Mesendoderm (in vitro differentiated cells): Measurements from ENCODE around the gene TANC1.

Source experiments
- DNase-seq: peaks from one replicate; pipeline ENCODE4 v3.0.0; 2013
- H2AK5ac ChIP-seq: 2 replicates; pipeline ENCODE4 v1.6.1; 2013; ENCODE audit warnings: low read length, inconsistent platforms
- H2BK120ac ChIP-seq: 2 replicates; pipeline ENCODE4 v1.6.1; 2013; ENCODE audit warnings: low read depth, mild to moderate bottlenecking, low read length, moderate library complexity, mixed read lengths
- H2BK15ac ChIP-seq: replicated peaks from 2 replicates; pipeline ENCODE4 v1.6.1; 2013; ENCODE audit warnings: low read depth, mild to moderate bottlenecking, moderate library complexity
- H2BK5ac ChIP-seq: 2 replicates; pipeline ENCODE4 v1.6.1; 2013; ENCODE audit warnings: low read length, inconsistent platforms
- H3K18ac ChIP-seq: 2 replicates; pipeline ENCODE4 v1.6.1; 2013; ENCODE audit warnings: mild to moderate bottlenecking, low read length, mixed read lengths
- H3K23ac ChIP-seq: one replicate; pipeline ENCODE4 v1.6.1; 2013; ENCODE audit warnings: low read length
- H3K27ac ChIP-seq: 2 replicates; pipeline ENCODE4 v1.5.1; 2013; ENCODE audit warnings: low read depth, mild to moderate bottlenecking, inconsistent platforms, low read length, moderate library complexity
- H3K27me3 ChIP-seq: 2 replicates; pipeline ENCODE4 v1.6.1; 2013; ENCODE audit warnings: low read length, control low read depth, mild to moderate bottlenecking, inconsistent platforms; ENCODE audit not compliant: insufficient read depth, poor library complexity
- H3K36me3 ChIP-seq: 2 replicates; pipeline ENCODE4 v1.6.1; 2013; ENCODE audit warnings: low read length, inconsistent platforms; ENCODE audit not compliant: control insufficient read depth, insufficient read depth
- H3K4ac ChIP-seq: one replicate; pipeline ENCODE4 v1.6.1; 2013; ENCODE audit warnings: low read depth, mild to moderate bottlenecking, low read length, moderate library complexity
- H3K4me1 ChIP-seq: 2 replicates; pipeline ENCODE4 v1.6.1; 2013; ENCODE audit warnings: low read depth, low read length, inconsistent platforms; ENCODE audit not compliant: control insufficient read depth
- H3K4me2 ChIP-seq: 2 replicates; pipeline ENCODE4 v1.6.1; 2013; ENCODE audit warnings: low read length
- H3K4me3 ChIP-seq: 2 replicates; pipeline ENCODE4 v1.5.1; 2013; ENCODE audit warnings: mild to moderate bottlenecking, low read length
- H3K56ac ChIP-seq: one replicate; pipeline ENCODE4 v1.6.1; 2013; ENCODE audit warnings: low read length
- H3K79me1 ChIP-seq: 2 replicates; pipeline ENCODE4 v1.6.1; 2013; ENCODE audit warnings: low read length, inconsistent platforms
- H3K79me2 ChIP-seq: 2 replicates; pipeline ENCODE4 v1.6.1; 2013; ENCODE audit warnings: mild to moderate bottlenecking, low read length; ENCODE audit not compliant: control insufficient read depth, insufficient read depth
- H3K9ac ChIP-seq: 2 replicates; pipeline ENCODE4 v1.6.1; 2013; ENCODE audit warnings: low read length, inconsistent platforms
- H4K5ac ChIP-seq: one replicate; pipeline ENCODE4 v1.6.1; 2013; ENCODE audit warnings: low read length
- H4K8ac ChIP-seq: one replicate; pipeline ENCODE4 v1.6.1; 2013; ENCODE audit warnings: low read depth, mild to moderate bottlenecking, control low read depth, low read length, moderate library complexity
- WGBS: extraction: QIAGEN DNeasy Blood & Tissue Kit; methylation state at CpG from one replicate; pipeline ENCODE4 v1.1.7; 2013; ENCODE audit warnings: low lambda C conversion rate, missing lambda C conversion rate; ENCODE audit not compliant: insufficient coverage; ENCODE audit errors: extremely low coverage; 5-methylcytosine and 5-hydroxymethylcytosine counted together

The TANC1 gene

DNA sequence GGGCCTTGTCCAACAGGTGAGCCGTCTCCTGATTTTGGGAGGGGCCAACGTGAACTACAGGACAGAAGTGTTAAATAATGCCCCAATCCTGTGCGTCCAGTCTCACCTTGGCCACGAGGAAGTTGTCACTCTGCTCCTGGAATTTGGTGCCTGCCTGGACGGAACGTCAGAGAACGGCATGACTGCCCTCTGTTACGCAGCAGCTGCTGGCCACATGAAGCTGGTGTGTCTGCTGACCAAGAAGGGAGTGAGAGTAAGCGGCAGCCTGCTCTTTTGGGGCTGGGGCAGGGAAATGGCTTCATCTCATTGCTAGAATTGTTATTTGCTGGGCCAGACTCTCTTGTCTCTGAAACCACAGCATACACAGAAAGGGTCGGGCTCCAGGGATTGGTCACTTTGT lies 225.8 kb downstream of the TANC1 start:
- no CpG with 5 or more reads among the region's 10 CpGs for WGBS
- Histone ChIP-seq H3K27ac (no peak overlapping the region), H3K56ac (no peak overlapping the region)

GRCh38 chr2:159195697-159196096 lies 227.3 kb downstream of the TANC1 start:
- H3K9ac ChIP-seq: no peak overlapping the region
- H3K36me3 ChIP-seq: no peaks in the 10 kb centered on the region
- no peaks in the 10 kb centered on the region for H3K27me3 ChIP-seq
- DNase-seq: no peak
- no peak overlapping the region for H4K8ac ChIP-seq
- no peak overlapping the region for H3K18ac ChIP-seq
- H2AK5ac ChIP-seq: no peak overlapping the region
- H2BK5ac ChIP-seq: no peak overlapping the region
- no peak overlapping the region for H3K4ac ChIP-seq
- no peak overlapping the region for H3K4me3 ChIP-seq
- no peaks in the 10 kb centered on the region for H3K79me2 ChIP-seq
- no peak overlapping the region for H2BK120ac ChIP-seq
- H3K23ac ChIP-seq: no peak overlapping the region
- no peak overlapping the region for H3K27ac ChIP-seq
- H3K4me1 ChIP-seq: no peaks in the 10 kb centered on the region
- WGBS: no CpG with 5 or more reads among the region's 6 CpGs
- no peak overlapping the region for H2BK15ac ChIP-seq
- H3K56ac ChIP-seq: no peak overlapping the region
- no peaks in the 10 kb centered on the region for H3K79me1 ChIP-seq
- no peak overlapping the region for H3K4me2 ChIP-seq
- no peak overlapping the region for H4K5ac ChIP-seq

More for the DNA sequence above, 225.8 kb downstream of the TANC1 start:
- Histone ChIP-seq H3K4me2 (no peak overlapping the region), H2AK5ac (no peak overlapping the region), H2BK15ac (no peak overlapping the region), H3K4ac (no peak overlapping the region), H3K79me1 (no peaks in the 10 kb centered on the region), H4K8ac (no peak overlapping the region), H3K4me3 (no peak overlapping the region), H3K18ac (no peak overlapping the region), H4K5ac (no peak overlapping the region), H3K36me3 (no peaks in the 10 kb centered on the region), H2BK120ac (no peak overlapping the region), H3K23ac (no peak overlapping the region), H3K79me2 (no peaks in the 10 kb centered on the region), H3K27me3 (no peaks in the 10 kb centered on the region), H2BK5ac (no peak overlapping the region), H3K9ac (no peak overlapping the region), H3K4me1 (no peaks in the 10 kb centered on the region)
- no peak for DNase-seq

DNA sequence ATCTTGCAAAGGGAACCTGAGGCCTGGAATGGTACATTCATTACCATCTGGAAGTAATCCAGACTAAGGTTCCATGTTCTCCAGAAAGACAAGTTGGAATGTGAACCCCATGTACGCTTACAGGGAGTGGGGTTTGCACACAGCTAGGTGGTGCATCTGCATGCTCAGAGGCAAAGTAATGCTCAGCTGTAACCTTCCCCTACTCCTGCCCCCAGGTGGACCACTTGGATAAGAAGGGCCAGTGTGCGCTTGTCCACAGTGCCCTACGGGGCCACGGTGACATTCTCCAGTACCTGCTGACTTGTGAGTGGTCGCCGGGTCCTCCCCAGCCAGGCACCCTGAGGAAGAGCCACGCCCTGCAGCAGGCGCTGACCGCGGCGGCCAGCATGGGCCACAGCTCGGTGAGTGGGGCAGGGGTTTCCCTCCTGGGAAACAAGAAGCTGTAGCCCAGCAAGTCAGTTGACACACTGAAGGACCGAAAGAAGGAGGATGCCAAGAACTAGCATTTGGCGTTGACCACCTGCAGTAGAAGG lies 228.0 kb downstream of the TANC1 start:
- H3K4me2 ChIP-seq: no peak overlapping the region
- H3K79me2 ChIP-seq: no peaks in the 10 kb centered on the region
- H3K4ac ChIP-seq: no peak overlapping the region
- no peak overlapping the region for H2BK5ac ChIP-seq
- H4K5ac ChIP-seq: no peak overlapping the region
- DNase-seq: no peak
- H3K9ac ChIP-seq: no peak overlapping the region
- no peak overlapping the region for H3K23ac ChIP-seq
- no peaks in the 10 kb centered on the region for H3K27me3 ChIP-seq
- H2BK15ac ChIP-seq: no peak overlapping the region
- no peak overlapping the region for H2AK5ac ChIP-seq
- H3K18ac ChIP-seq: no peak overlapping the region
- no peak overlapping the region for H3K4me3 ChIP-seq
- WGBS: no CpG with 5 or more reads among the region's 14 CpGs
- H2BK120ac ChIP-seq: no peak overlapping the region
- H3K36me3 ChIP-seq: no peaks in the 10 kb centered on the region
- H3K4me1 ChIP-seq: no peaks in the 10 kb centered on the region
- no peak overlapping the region for H4K8ac ChIP-seq
- no peak overlapping the region for H3K56ac ChIP-seq
- no peaks in the 10 kb centered on the region for H3K79me1 ChIP-seq
- no peak overlapping the region for H3K27ac ChIP-seq

- Histone ChIP-seq H2AK5ac (no peak overlapping the region), H3K9ac (no peak overlapping the region), H3K18ac (no peak overlapping the region), H4K8ac (no peak overlapping the region), H3K4me3 (no peak overlapping the region), H2BK15ac (no peak overlapping the region), H4K5ac (no peak overlapping the region), H3K27me3 (no peaks in the 10 kb centered on the region), H3K56ac (no peak overlapping the region), H3K36me3 (no peaks in the 10 kb centered on the region), H3K79me2 (no peaks in the 10 kb centered on the region), H3K79me1 (no peaks in the 10 kb centered on the region), H3K4me2 (no peak overlapping the region), H3K4me1 (no peaks in the 10 kb centered on the region), H3K4ac (no peak overlapping the region), H2BK5ac (no peak overlapping the region), H3K27ac (no peak overlapping the region), H3K23ac (peak overlapping the region; percentile 29), H2BK120ac (no peak overlapping the region)
- DNase-seq: no peak
- WGBS: no CpG with 5 or more reads among the region's 9 CpGs
Observed at GRCh38 chr2:159199236-159199635, 230.8 kb downstream of the TANC1 start.

DNA sequence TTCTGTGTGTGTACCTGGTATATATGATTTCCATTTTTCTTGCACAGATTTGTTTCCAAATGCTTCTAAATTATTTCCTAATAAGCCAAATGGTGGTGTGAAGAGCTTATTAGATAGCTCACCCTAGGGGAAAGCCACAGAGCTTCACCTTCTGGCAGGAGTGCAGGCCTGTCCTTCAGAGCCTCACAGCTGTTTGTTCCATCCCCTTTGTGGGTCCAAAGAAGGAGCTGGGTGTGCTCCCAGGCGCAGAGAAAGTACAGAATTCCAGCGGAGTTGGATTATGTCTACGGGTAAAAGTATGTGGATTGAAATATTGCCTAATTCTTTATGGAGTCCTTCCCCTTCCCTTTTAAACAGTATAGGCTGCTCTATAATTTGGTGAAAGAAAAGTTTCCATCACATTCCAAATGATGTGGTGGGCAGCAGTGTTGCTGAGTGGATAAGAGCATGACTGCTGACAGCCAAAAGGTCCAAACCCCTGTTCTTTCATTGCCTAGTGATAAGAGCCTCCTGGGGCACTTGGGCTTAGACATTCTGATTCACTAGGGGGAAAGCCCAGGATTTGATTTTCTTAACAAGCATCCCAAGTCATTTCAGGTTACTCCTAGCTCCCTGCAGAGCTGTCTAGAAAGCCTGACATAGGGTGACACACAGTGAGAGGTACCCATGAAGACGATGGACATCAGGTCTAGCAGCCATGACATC lies 231.5 kb downstream of the TANC1 start:
- Histone ChIP-seq H3K4me2 (no peak overlapping the region), H3K4me1 (no peaks in the 10 kb centered on the region), H2BK15ac (no peak overlapping the region), H3K23ac (no peak overlapping the region), H3K27ac (no peak overlapping the region), H4K5ac (no peak overlapping the region), H3K4me3 (no peak overlapping the region), H3K79me2 (no peaks in the 10 kb centered on the region), H2BK120ac (no peak overlapping the region), H3K9ac (no peak overlapping the region), H3K36me3 (no peaks in the 10 kb centered on the region), H3K18ac (no peak overlapping the region), H3K56ac (no peak overlapping the region), H3K4ac (no peak overlapping the region), H2AK5ac (no peak overlapping the region), H4K8ac (no peak overlapping the region), H3K79me1 (no peaks in the 10 kb centered on the region), H3K27me3 (no peaks in the 10 kb centered on the region), H2BK5ac (no peak overlapping the region)
- WGBS: no CpG with 5 or more reads among the region's 4 CpGs
- DNase-seq: peak; percentile 57

DNA sequence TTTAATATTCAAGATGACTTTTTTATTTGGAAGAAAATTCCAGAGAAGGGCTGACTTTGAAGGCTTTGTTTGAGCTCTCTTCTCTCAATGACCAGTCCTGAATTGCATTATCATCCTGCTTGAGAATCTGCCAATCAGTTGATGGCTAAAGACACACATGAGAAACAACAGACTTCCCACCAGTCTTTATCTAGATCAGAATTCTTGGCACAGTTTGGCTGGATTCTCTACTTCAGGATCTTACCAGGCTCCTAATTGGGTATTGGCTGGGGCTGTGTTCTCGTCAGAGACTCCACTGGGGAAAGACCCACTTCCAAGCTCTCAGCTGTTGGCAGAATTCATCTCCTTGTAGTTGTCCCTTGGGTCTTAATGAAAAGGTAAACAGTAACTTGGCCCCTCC lies 232.1 kb downstream of the TANC1 start:
- no peak overlapping the region for H3K4me3 ChIP-seq

More for the DNA sequence above, 232.1 kb downstream of the TANC1 start:
- no peak overlapping the region for H2BK120ac ChIP-seq
- DNase-seq: peak; percentile 60
- H2BK15ac ChIP-seq: no peak overlapping the region
- no peak overlapping the region for H3K18ac ChIP-seq
- H3K4me1 ChIP-seq: no peaks in the 10 kb centered on the region
- no peak overlapping the region for H2AK5ac ChIP-seq
- H3K23ac ChIP-seq: no peak overlapping the region
- H3K79me2 ChIP-seq: no peaks in the 10 kb centered on the region
- H3K27me3 ChIP-seq: no peaks in the 10 kb centered on the region
- no peaks in the 10 kb centered on the region for H3K79me1 ChIP-seq
- H2BK5ac ChIP-seq: no peak overlapping the region
- H4K5ac ChIP-seq: no peak overlapping the region
- no peak overlapping the region for H3K27ac ChIP-seq
- H3K56ac ChIP-seq: no peak overlapping the region
- H3K36me3 ChIP-seq: no peaks in the 10 kb centered on the region
- no peak overlapping the region for H3K4ac ChIP-seq
- no peak overlapping the region for H3K9ac ChIP-seq
- no peak overlapping the region for H4K8ac ChIP-seq
- no peak overlapping the region for H3K4me2 ChIP-seq
- no CpG with 5 or more reads among the region's 1 CpG for WGBS
